ENCODE results near the gene NACC2.
A peak's percentile ranks its signal among the peaks of the same experiment; 100 is the strongest.
"Not testable (repeated sequence)": the region's sequence is repeated elsewhere in the genome, so short reads cannot be mapped to it uniquely, and the experiment has no call there.

Gene NACC2

DNA sequence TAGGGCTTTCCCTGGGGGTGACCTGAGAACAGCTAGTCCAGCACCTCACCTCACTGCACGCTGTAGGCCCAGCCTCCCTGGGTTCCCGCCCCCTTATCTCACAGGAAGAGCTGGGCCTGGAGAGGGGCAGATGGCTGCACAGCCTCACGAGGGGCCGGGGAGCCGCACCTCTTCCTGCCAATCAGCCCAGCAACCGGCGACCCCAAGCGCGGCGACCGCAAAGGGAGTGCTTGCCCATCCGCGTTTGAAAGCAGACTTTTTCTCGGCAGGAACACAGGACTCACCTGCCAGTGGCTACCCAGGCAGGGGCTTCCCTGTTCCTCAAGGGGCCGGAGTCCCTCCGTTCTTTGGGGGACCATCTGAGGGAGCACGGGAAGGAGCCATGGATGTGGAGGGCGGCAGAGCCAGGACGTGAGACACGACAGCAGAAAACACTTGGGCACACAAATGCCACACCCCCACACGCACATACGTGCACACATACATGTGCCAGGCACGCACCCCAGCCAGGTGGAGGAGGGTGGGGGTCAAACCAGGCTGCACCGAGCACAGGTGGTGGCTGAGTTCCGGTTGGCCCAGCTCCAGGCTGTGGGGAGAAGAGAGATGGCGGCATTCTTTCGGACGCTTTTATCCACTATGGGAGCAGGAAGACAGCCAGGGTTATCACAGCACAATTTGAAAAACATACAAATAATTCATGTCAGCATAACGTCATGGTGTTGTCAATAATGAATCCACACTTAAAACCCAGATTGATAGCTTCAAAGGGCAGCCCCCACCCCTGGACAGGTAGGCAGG is 12.3 kb upstream of the NACC2 start:
- no peaks in the 10 kb centered on the region for H3K36me3 ChIP-seq (ENCODE audit: control insufficient read depth, insufficient read depth, low read length, severe bottlenecking)

DNA sequence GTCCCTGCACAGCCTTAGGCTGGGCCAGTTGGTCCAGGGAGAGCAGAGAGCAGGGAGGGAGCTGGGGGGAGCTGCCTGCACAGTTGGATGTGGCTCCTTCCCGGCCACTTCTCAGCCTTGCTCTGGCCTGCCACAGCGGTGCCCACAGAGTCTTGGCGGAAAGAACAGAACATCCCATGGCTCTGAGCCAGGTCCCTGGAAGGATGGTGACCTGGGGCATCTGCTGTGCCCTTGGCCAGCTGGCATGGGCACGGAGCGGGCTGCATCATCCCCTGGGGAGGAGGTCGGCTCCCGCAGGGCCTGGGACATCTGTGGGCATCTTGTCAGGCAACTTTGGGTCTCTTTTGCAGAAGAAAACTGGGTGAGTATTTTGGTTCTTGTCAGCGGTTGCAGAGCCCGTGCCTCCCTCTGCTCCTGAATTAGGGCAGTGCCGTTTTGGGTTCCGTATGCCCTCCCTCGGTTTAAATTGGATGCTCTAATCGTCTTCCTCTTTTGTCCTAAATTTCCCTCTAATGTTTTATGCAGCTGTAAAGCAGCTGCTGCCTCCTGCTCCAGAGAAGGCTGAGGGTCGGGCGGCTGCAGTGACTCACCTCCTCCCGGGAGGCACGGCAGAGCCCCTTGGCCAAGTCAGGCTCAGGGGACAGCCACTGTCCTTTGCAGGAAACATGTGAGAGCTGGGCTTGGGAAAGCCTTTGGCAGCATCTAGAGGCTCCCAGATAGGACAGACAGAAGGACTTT is 10.5 kb upstream of the NACC2 start:
- no peak overlapping the region for H3K4me3 ChIP-seq (ENCODE audit: low read length)
- DNase-seq (ENCODE audit: low read depth) = peak; percentile 52
- peaks cover 30% of the 10 kb centered on the region for H3K4me1 ChIP-seq (ENCODE audit: control insufficient read depth, insufficient read depth, low read length)
- H3K27me3 ChIP-seq (replicated peaks; ENCODE audit: control insufficient read depth, insufficient read depth, low read length) = peaks cover 14% of the 10 kb centered on the region
- H3K9ac ChIP-seq (ENCODE audit: low read length) = no peak overlapping the region
- H3K9me3 ChIP-seq (ENCODE audit: control insufficient read depth, low read length) = no peaks in the 10 kb centered on the region
- no peaks in the 10 kb centered on the region for H3K36me3 ChIP-seq (ENCODE audit: control insufficient read depth, insufficient read depth, low read length, severe bottlenecking)

More for the DNA sequence above, 12.3 kb upstream of the NACC2 start:
- Histone ChIP-seq H3K4me1 (ENCODE audit: control insufficient read depth, insufficient read depth, low read length) (peaks cover 32% of the 10 kb centered on the region), H3K4me3 (ENCODE audit: low read length) (no peak overlapping the region), H3K9me3 (ENCODE audit: control insufficient read depth, low read length) (no peaks in the 10 kb centered on the region), H3K9ac (ENCODE audit: low read length) (no peak overlapping the region), H3K27me3 (replicated peaks; ENCODE audit: control insufficient read depth, insufficient read depth, low read length) (peaks cover 11% of the 10 kb centered on the region)
- no peak for DNase-seq (ENCODE audit: low read depth)

DNA sequence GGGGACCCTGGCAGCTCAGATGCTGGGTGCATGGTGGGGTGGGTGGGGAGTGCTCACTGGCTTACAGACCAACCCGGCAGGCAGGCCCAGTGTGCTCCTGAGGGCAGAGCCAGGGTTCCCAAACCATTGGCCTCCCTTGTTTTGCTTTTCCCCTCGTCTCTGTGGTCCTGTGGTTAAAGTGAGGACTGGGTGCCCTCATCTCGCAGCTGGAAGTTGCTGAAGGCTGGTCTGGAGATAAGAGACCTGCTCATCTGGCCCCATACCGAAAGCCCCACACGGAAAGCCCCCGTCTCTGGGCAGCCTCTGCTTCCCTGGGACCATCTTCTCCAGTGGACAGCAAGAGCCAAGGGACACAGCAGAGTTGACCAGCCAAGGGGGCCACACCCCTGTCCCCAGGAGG is 9.8 kb upstream of the NACC2 start:
- peaks cover 24% of the 10 kb centered on the region for H3K4me1 ChIP-seq (ENCODE audit: control insufficient read depth, insufficient read depth, low read length)
- no peak overlapping the region for H3K4me3 ChIP-seq (ENCODE audit: low read length)
- H3K9ac ChIP-seq (ENCODE audit: low read length) = no peak overlapping the region
- H3K27me3 ChIP-seq (replicated peaks; ENCODE audit: control insufficient read depth, insufficient read depth, low read length) = peaks cover 14% of the 10 kb centered on the region
- DNase-seq (ENCODE audit: low read depth) = no peak
- H3K36me3 ChIP-seq (ENCODE audit: control insufficient read depth, insufficient read depth, low read length, severe bottlenecking) = no peaks in the 10 kb centered on the region
- H3K9me3 ChIP-seq (ENCODE audit: control insufficient read depth, low read length) = no peaks in the 10 kb centered on the region

DNA sequence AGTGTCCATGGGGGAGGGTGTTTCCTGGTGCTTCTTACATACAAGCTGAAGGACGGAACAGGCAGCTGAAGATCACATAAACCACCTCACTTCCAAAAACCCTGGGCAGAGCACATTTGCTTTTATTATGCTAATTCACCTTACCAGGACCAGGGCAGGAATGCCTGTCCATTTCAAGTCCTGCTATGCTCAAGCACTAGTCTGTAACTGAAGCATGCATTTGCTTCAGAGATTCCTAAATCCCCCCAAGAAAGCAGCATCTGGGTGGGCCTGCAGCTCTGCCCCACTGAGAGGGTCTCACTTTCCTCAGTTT is 9.4 kb upstream of the NACC2 start:
- H3K9me3 ChIP-seq (ENCODE audit: control insufficient read depth, low read length) = no peaks in the 10 kb centered on the region
- H3K27me3 ChIP-seq (replicated peaks; ENCODE audit: control insufficient read depth, insufficient read depth, low read length) = peaks cover 14% of the 10 kb centered on the region
- no peak overlapping the region for H3K4me3 ChIP-seq (ENCODE audit: low read length)
- H3K9ac ChIP-seq (ENCODE audit: low read length) = no peak overlapping the region
- H3K4me1 ChIP-seq (ENCODE audit: control insufficient read depth, insufficient read depth, low read length) = peaks cover 21% of the 10 kb centered on the region
- H3K36me3 ChIP-seq (ENCODE audit: control insufficient read depth, insufficient read depth, low read length, severe bottlenecking) = no peaks in the 10 kb centered on the region
- no peak for DNase-seq (ENCODE audit: low read depth)

DNA sequence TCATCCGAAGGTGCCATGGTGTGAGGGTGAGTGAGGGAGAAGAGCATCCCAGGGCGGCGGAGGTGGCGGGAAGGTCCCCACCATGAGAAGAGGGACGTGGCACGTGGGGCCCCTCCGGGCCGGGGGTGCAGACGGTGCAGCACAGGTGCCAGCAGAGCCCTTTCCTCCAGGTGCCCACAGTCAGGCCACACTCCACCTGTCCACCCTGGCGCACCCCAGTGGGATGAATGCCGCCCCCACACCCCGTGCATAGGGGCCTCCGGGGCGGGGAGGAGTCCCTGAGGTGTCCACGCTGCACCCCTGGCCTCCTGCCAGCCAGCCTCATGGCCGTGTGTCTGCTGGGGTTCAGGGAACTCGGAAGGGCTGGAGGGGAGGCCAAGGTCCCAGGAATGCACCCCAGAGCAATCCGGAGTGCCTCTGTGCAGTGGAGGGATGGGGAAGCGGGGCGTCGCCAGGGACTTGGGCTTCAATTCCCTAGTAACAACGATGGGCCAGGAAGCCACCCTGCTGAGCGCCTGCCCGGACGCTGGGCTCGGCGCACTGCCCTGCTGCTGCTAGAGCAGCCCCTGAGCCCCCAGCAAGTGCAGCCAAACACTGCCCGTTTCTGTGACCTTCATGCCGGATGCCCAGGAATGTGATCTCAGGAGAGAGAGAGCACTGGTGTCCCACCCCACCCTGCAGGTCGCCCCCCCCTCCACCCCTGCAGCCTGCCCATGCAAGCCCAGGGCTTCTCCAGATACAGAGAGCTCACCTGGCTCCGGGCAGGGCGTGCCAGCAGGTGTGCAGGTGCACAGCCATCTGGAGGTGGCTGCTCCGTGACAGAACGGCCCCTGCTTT is 8.8 kb upstream of the NACC2 start:
- no peaks in the 10 kb centered on the region for H3K36me3 ChIP-seq (ENCODE audit: control insufficient read depth, insufficient read depth, low read length, severe bottlenecking)
- H3K4me3 ChIP-seq (ENCODE audit: low read length) = no peak overlapping the region
- H3K27me3 ChIP-seq (replicated peaks; ENCODE audit: control insufficient read depth, insufficient read depth, low read length) = peaks cover 14% of the 10 kb centered on the region
- no peaks in the 10 kb centered on the region for H3K9me3 ChIP-seq (ENCODE audit: control insufficient read depth, low read length)
- H3K4me1 ChIP-seq (ENCODE audit: control insufficient read depth, insufficient read depth, low read length) = peaks cover 17% of the 10 kb centered on the region
- H3K9ac ChIP-seq (ENCODE audit: low read length) = no peak overlapping the region
- no peak for DNase-seq (ENCODE audit: low read depth)

DNA sequence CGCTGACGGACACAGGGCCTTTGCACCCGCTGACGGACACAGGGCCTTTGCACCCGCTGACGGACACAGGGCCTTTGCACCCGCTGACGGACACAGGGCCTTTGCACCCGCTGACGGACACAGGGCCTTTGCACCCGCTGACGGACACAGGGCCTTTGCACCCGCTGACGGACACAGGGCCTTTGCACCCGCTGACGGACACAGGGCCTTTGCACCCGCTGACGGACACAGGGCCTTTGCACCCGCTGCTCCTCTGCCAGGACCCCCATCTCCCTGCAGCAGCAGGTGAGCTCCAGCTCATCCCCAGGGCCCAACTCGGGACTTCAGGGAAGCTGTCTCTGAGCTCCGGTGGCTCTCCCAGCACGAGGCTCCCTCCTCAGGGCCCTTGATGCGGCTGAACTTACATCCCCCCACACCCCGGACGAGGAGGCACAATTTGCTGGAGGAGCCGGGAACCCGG is 6.6 kb upstream of the NACC2 start:
- Histone ChIP-seq H3K4me1 (ENCODE audit: control insufficient read depth, insufficient read depth, low read length) (peaks cover 17% of the 10 kb centered on the region), H3K27me3 (replicated peaks; ENCODE audit: control insufficient read depth, insufficient read depth, low read length) (peaks cover 14% of the 10 kb centered on the region)
- H3K36me3 ChIP-seq (ENCODE audit: control insufficient read depth, insufficient read depth, low read length, severe bottlenecking); DNase-seq (ENCODE audit: low read depth); H3K9me3 ChIP-seq (ENCODE audit: control insufficient read depth, low read length); H3K9ac ChIP-seq (ENCODE audit: low read length); H3K4me3 ChIP-seq (ENCODE audit: low read length): not testable (repeated sequence)

DNA sequence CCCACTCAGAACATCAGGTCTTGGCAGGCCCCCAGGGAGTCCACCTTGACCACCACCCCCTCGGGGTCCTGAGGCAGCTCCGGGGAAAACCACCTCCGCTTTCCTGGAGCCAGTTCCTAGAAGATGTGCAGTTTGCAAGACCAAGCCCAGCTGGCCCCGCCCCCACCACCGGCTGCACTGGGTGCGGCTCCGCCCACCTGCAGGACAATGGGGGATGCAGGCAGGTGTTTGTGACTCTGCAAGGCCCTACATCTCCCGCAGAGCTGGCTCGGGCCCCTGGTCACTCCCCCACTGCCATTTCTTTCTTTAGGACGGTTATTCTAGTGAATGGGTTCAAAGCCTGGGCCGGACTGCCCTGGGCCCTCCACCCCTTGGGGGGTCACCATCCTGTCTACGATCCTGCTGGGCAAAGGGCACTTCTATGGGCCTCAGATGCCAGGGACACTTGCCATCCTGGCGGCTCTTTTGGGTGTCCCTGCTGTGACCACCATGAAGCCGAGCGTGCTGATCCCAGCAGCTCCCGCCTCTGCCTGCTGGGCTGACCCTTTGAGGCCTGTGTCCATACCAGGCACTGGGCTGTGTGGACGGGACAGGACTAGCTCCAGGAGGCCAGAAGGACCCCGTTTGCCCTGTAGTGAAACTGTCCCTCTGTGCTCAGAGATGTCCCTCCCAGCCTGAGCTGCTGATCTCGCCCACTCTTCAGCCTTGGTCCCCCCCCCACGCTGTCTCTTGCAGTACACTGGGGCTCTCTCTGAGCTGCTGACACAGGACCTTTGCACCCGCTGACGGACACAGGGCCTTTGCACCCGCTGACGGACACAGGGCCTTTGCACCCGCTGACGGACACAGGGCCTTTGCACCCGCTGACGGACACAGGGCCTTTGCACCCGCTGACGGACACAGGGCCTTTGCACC is 5.9 kb upstream of the NACC2 start:
- Histone ChIP-seq H3K36me3 (ENCODE audit: control insufficient read depth, insufficient read depth, low read length, severe bottlenecking) (no peaks in the 10 kb centered on the region), H3K9ac (ENCODE audit: low read length) (no peak overlapping the region), H3K9me3 (ENCODE audit: control insufficient read depth, low read length) (no peaks in the 10 kb centered on the region), H3K27me3 (replicated peaks; ENCODE audit: control insufficient read depth, insufficient read depth, low read length) (peaks cover 14% of the 10 kb centered on the region), H3K4me3 (ENCODE audit: low read length) (no peak overlapping the region), H3K4me1 (ENCODE audit: control insufficient read depth, insufficient read depth, low read length) (peaks cover 14% of the 10 kb centered on the region)
- DNase-seq (ENCODE audit: low read depth) = no peak

DNA sequence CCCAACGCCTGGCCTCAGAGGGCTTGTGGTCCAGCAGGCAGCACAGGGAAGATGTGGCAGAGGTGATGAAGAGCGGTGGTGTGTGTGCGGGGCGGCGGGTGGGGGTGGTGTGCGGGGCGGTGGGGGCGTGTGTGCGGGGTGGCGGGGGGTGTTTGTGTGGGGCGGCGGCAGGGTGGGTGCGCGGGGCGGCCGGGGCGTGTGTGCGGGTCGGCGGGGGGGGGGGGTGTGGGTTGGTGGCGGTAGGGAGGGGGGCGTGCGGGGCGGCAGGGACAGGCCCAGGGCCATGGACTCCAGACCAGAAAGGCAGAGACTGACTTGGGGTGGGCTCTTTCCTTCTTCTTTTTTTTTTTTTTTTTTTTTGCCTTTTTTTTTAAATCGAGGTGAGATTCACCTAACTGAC is 4.5 kb upstream of the NACC2 start:
- Histone ChIP-seq H3K36me3 (ENCODE audit: control insufficient read depth, insufficient read depth, low read length, severe bottlenecking) (no peaks in the 10 kb centered on the region), H3K27me3 (replicated peaks; ENCODE audit: control insufficient read depth, insufficient read depth, low read length) (peaks cover 14% of the 10 kb centered on the region), H3K9ac (ENCODE audit: low read length) (no peak overlapping the region), H3K4me1 (ENCODE audit: control insufficient read depth, insufficient read depth, low read length) (peaks cover 6% of the 10 kb centered on the region), H3K4me3 (ENCODE audit: low read length) (no peak overlapping the region), H3K9me3 (ENCODE audit: control insufficient read depth, low read length) (no peaks in the 10 kb centered on the region)
- DNase-seq (ENCODE audit: low read depth) = no peak

DNA sequence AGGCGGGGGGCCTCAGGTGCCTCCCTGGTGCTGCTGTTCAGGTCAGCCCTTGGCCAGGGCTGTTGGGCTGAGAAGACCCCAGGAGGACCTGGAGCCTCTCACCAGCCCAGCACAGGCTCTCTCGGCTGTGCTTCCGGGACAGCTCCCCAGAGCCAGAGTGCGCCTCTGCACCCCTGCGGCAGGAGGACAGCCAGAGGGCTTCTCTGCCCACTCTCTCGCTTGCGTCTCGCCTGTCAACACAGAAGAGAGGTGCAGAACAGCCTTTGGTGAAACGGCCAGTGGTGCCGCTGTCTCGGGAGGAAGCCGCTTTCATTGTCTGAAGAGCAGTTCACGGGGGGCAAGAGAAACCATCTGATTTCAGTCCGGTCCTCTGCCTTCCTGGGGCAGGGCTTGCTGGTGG is 3.8 kb upstream of the NACC2 start:
- Histone ChIP-seq H3K27me3 (replicated peaks; ENCODE audit: control insufficient read depth, insufficient read depth, low read length) (peaks cover 11% of the 10 kb centered on the region), H3K4me3 (ENCODE audit: low read length) (no peak overlapping the region), H3K9ac (ENCODE audit: low read length) (no peak overlapping the region), H3K36me3 (ENCODE audit: control insufficient read depth, insufficient read depth, low read length, severe bottlenecking) (no peaks in the 10 kb centered on the region), H3K4me1 (ENCODE audit: control insufficient read depth, insufficient read depth, low read length) (peaks cover 6% of the 10 kb centered on the region), H3K9me3 (ENCODE audit: control insufficient read depth, low read length) (no peaks in the 10 kb centered on the region)
- no peak for DNase-seq (ENCODE audit: low read depth)

DNA sequence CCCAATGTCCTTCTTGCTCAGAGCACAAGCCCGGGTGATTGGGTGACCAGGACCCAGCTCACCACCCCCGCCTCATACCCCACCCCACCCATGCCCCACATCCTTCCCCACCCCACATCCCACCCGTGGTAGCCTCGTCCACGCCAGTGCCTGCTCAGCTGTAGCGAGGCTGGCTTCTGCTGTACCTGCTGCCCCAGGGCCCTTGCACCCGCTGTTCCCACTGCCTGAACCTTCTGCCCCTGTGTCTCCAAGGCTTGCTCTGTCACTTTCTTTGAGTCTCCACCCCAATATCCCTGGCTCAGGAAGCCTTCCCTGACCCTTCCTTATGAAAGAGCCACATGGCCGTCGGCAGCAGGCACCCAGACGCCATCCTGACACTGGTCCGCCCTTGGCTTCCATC is 3.1 kb upstream of the NACC2 start:
- DNase-seq (ENCODE audit: low read depth) = no peak
- Histone ChIP-seq H3K4me3 (ENCODE audit: low read length) (no peak overlapping the region), H3K36me3 (ENCODE audit: control insufficient read depth, insufficient read depth, low read length, severe bottlenecking) (no peaks in the 10 kb centered on the region), H3K9ac (ENCODE audit: low read length) (no peak overlapping the region), H3K27me3 (replicated peaks; ENCODE audit: control insufficient read depth, insufficient read depth, low read length) (peaks cover 5% of the 10 kb centered on the region), H3K4me1 (ENCODE audit: control insufficient read depth, insufficient read depth, low read length) (peaks cover 9% of the 10 kb centered on the region), H3K9me3 (ENCODE audit: control insufficient read depth, low read length) (no peaks in the 10 kb centered on the region)

Data from adipocyte (in vitro differentiated cells).